AG10803 (cell line): ENCODE measurements around the gene CR2.

ENCODE experiments used
- DNase-seq: peaks from one replicate; pipeline ENCODE4 v3.0.0; 2010; ENCODE audit warnings: low read depth
- H3K4me3 ChIP-seq: 2 replicates; pipeline ENCODE4 v1.5.1; 2011; ENCODE audit warnings: mild to moderate bottlenecking, low read length, control low read depth
- CTCF ChIP-seq: conservative IDR thresholded peaks from 2 replicates; pipeline ENCODE4 v1.5.1; 2011; ENCODE audit warnings: mild to moderate bottlenecking, low read length, control low read depth, inconsistent platforms

CR2 gene

GRCh38 chr1:207417076-207417475 lies 37.1 kb upstream of the CR2 start:
- no peak overlapping the region for H3K4me3 ChIP-seq
- no peak for TF ChIP-seq CTCF
- no peak for DNase-seq

- H3K4me3 ChIP-seq: no peak overlapping the region
- DNase-seq: no peak
- no peak for TF ChIP-seq CTCF
Observed at GRCh38 chr1:207418351-207418750, 35.8 kb upstream of the CR2 start.

- H3K4me3 ChIP-seq: no peak overlapping the region
- no peak for DNase-seq
- no peak for TF ChIP-seq CTCF
Observed at GRCh38 chr1:207420109-207420508, 34.0 kb upstream of the CR2 start.

- no peak overlapping the region for H3K4me3 ChIP-seq
- no peak for TF ChIP-seq CTCF
Observed at GRCh38 chr1:207421078-207421477, 33.0 kb upstream of the CR2 start.

GRCh38 chr1:207423560-207424292 lies 30.4 kb upstream of the CR2 start:
- no peak for DNase-seq
- no peak for TF ChIP-seq CTCF
- H3K4me3 ChIP-seq: no peak overlapping the region

More at GRCh38 chr1:207421078-207421477, 33.0 kb upstream of the CR2 start:
- DNase-seq: no peak

- no peak for DNase-seq
- no peak overlapping the region for H3K4me3 ChIP-seq
- TF ChIP-seq CTCF: no peak
Observed at GRCh38 chr1:207424570-207425131, 29.5 kb upstream of the CR2 start.
